ENCODE data around the gene C1orf174.

DNA sequence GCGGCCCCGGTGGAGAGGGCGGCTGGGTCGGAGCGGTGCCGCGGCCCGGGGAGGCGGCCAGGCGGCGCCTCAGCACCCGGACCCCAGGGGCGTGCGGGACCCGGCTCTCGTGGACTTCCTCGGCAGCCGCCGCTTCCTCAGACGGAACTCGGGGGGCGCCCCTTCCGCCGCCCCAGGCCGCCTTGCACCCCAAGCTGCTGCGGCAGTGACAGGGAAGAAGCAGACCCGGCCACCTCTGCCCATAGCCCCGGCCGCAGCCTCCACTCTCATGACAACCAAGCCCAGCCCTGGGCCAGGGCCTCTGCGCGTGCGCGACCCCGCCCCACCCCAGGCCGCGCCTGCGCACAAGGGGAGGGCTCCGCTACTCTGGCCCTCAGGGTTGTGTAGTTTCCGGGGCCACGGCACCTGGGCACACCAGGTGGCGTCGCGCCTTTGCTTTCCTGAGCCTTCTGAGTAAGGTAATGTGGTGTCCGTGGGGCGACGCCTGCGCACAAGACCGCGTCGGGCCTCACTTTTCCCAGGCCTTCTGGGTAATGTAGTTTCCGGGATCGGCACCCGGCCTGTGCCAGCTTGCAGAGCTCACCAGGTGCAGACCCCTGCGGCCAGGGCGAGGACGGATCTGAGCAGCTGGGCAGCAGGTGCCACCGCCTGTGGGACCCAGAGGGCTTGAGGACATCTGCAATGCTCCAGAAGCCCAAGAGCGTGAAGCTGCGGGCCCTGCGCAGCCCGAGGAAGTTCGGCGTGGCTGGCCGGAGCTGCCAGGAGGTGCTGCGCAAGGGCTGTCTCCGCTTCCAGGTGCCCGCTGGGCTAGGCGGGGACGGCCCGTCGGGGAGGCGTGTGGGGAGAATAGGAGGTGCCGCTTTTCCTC, 42.9 kb downstream of the C1orf174 start, which contains the start of the genes CEP104 and DFFB:
- TF ChIP-seq, protein P1, sequence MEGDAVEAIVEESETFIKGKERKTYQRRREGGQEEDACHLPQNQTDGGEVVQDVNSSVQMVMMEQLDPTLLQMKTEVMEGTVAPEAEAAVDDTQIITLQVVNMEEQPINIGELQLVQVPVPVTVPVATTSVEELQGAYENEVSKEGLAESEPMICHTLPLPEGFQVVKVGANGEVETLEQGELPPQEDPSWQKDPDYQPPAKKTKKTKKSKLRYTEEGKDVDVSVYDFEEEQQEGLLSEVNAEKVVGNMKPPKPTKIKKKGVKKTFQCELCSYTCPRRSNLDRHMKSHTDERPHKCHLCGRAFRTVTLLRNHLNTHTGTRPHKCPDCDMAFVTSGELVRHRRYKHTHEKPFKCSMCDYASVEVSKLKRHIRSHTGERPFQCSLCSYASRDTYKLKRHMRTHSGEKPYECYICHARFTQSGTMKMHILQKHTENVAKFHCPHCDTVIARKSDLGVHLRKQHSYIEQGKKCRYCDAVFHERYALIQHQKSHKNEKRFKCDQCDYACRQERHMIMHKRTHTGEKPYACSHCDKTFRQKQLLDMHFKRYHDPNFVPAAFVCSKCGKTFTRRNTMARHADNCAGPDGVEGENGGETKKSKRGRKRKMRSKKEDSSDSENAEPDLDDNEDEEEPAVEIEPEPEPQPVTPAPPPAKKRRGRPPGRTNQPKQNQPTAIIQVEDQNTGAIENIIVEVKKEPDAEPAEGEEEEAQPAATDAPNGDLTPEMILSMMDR (conservative IDR thresholded peaks at IDR 0.05 in 1 of 2, IDR thresholded peaks at IDR 0.05 in 1 of 2; ENCODE audit: low read depth in 1 of 2, low read length in 2 of 2) = no peak
- no peak for TF ChIP-seq EZH2 (IDR thresholded peaks at IDR 0.05; ENCODE audit: low read length, missing control alignments)

All from fibroblast of lung (primary cell).